CD4-positive, CD25-positive, alpha-beta regulatory T cell (primary cell): ENCODE data around the gene SLC25A22. TPM values are rescaled to one million over a fixed set of nuclear protein-coding genes. Genes with fewer than 3 reads are reported as not detected.

Source experiments
- ATAC-seq, 2 donors: fragments of 150-1000 bp; cut with Tn5 transposase; one replicate each; pipeline ENCODE4 v1.10.0; 2021; ENCODE audit warnings: low read depth in 2 of 2, moderate number of reproducible peaks in 2 of 2, moderate library complexity in 1 of 2
- DNase-seq, 3 donors: peaks; one replicate each; pipeline versions ENCODE4 v3.0.0 to v3.0.0-alpha.2; 2012 to 2022; ENCODE audit warnings: mixed read lengths in 1 of 3
- H3K27ac ChIP-seq: one replicate; pipeline ENCODE4 v1.7.0; 2013; ENCODE audit warnings: mild to moderate bottlenecking, low read length; ENCODE audit not compliant: insufficient read depth, poor library complexity, severe bottlenecking
- H3K27me3 ChIP-seq: one replicate; pipeline ENCODE4 v1.7.0; 2013; ENCODE audit warnings: low read length; ENCODE audit not compliant: control insufficient read depth, insufficient read depth
- H3K36me3 ChIP-seq: one replicate; pipeline ENCODE4 v1.7.0; 2013; ENCODE audit warnings: mild to moderate bottlenecking, low read length, moderate library complexity; ENCODE audit not compliant: control insufficient read depth, insufficient read depth
- H3K4me1 ChIP-seq: 2 replicates; pipeline ENCODE4 v1.7.0; 2013; ENCODE audit warnings: mild to moderate bottlenecking, low read length; ENCODE audit not compliant: insufficient read depth, control insufficient read depth, poor library complexity, severe bottlenecking
- H3K4me3 ChIP-seq: one replicate; pipeline ENCODE4 v1.7.0; 2013; ENCODE audit warnings: low read depth, mild to moderate bottlenecking, low read length, moderate library complexity
- H3K9me3 ChIP-seq, 2 experiments: 1 replicate in 1 of 2; 2 replicates in 1 of 2; pipeline ENCODE4 v1.7.0; 2013; ENCODE audit warnings: low read length in 2 of 2, mild to moderate bottlenecking in 1 of 2, moderate library complexity in 1 of 2; ENCODE audit not compliant: control insufficient read depth in 2 of 2
- H3K27ac Mint-ChIP-seq, 3 donors: one replicate each; pipeline ENCODE4 v1.8.0; 2020 to 2022; ENCODE audit warnings: mild to moderate bottlenecking in 3 of 3, mixed read lengths in 3 of 3, moderate library complexity in 2 of 3
- H3K27me3 Mint-ChIP-seq: one replicate; pipeline ENCODE4 v1.8.0; 2022; ENCODE audit warnings: mild to moderate bottlenecking, mixed read lengths
- H3K36me3 Mint-ChIP-seq: one replicate; pipeline ENCODE4 v1.8.0; 2020; ENCODE audit warnings: mixed read lengths
- H3K4me1 Mint-ChIP-seq, 4 donors: one replicate each; pipeline ENCODE4 v1.8.0; 2020 to 2022; ENCODE audit warnings: mixed read lengths in 4 of 4, mild to moderate bottlenecking in 1 of 4
- H3K4me3 Mint-ChIP-seq, 4 donors: one replicate each; pipeline ENCODE4 v1.8.0; 2020 to 2022; ENCODE audit warnings: mild to moderate bottlenecking in 4 of 4, mixed read lengths in 4 of 4, moderate library complexity in 3 of 4
- H3K9me3 Mint-ChIP-seq, 7 donors: one replicate each; pipeline ENCODE4 v1.8.0; 2020 to 2022; ENCODE audit warnings: mixed read lengths in 7 of 7, mild to moderate bottlenecking in 3 of 7, moderate library complexity in 2 of 7
- polyA plus RNA-seq, 4 donors: library from polyadenylated mRNA; unstranded; fragments of 300-500 nt; fragmentation: Illumina TruSeq; gene quantifications; one replicate each; pipeline ENCODE4 v1.2.3, GENCODE V29; 2021
- total RNA-seq: library from RNA; stranded (reverse); gene quantifications from one replicate; pipeline ENCODE4 v1.2.3, GENCODE V29; 2022

The SLC25A22 gene
- total and polyA plus RNA-seq, 5 donors from 2014 or later, result 5.3 to 20.3 (median 6.6) TPM

- peak overlapping the region; percentile 76 for H3K4me3 ChIP-seq
- DNase-seq (peak in 2 of 3 donors; percentile 29 to 51), ATAC-seq (no peak)
- Mint-ChIP-seq H3K27ac (peak overlapping the region; percentile 93 to 99 (median 97)), H3K36me3 (peaks cover 5% of the 10 kb centered on the region), H3K4me3 (peak overlapping the region; percentile 94 to 98 (median 96)), H3K4me1 (peaks cover 6 to 57% (median 17%) of the 10 kb centered on the region in 4 donors), H3K27me3 (peaks cover 4% of the 10 kb centered on the region), H3K9me3 (no peaks in the 10 kb centered on the region)
- H3K27me3 ChIP-seq, result no peaks in the 10 kb centered on the region
- no peaks in the 10 kb centered on the region for H3K9me3 ChIP-seq
- H3K4me1 ChIP-seq, result peaks cover 50% of the 10 kb centered on the region
- peaks cover 22% of the 10 kb centered on the region for H3K36me3 ChIP-seq
- H3K27ac ChIP-seq, result peak overlapping the region; percentile 95
These were observed 10.6 kb upstream of the SLC25A22 start for GRCh38 chr11:808427-809286.

GRCh38 chr11:804599-804964, 6.5 kb upstream of the SLC25A22 start:
- Mint-ChIP-seq H3K36me3 (no peaks in the 10 kb centered on the region), H3K27me3 (peaks cover 2% of the 10 kb centered on the region), H3K9me3 (no peaks in the 10 kb centered on the region), H3K4me3 (peak overlapping the region; percentile 83 to 86 (median 86)), H3K27ac (peak overlapping the region; percentile 9 to 72 (median 59)), H3K4me1 (peaks cover 0 to 30% (median 9%) of the 10 kb centered on the region in 4 donors)
- H3K36me3 ChIP-seq, result no peaks in the 10 kb centered on the region
- H3K27ac ChIP-seq, result peak overlapping the region; percentile 80
- no peak for ATAC-seq
- H3K4me3 ChIP-seq, result peak overlapping the region; percentile 71
- H3K27me3 ChIP-seq, result no peaks in the 10 kb centered on the region
- no peak for DNase-seq
- peaks cover 35% of the 10 kb centered on the region for H3K4me1 ChIP-seq
- H3K9me3 ChIP-seq, result no peaks in the 10 kb centered on the region

- H3K9me3 ChIP-seq, result no peaks in the 10 kb centered on the region
- ATAC-seq (no peak), DNase-seq (no peak)
- peak overlapping the region; percentile 80 for H3K27ac ChIP-seq
- H3K9me3 Mint-ChIP-seq, result no peaks in the 10 kb centered on the region
- no peaks in the 10 kb centered on the region for H3K36me3 Mint-ChIP-seq
- H3K27ac Mint-ChIP-seq, result peak overlapping the region; percentile 51 to 72 (median 69)
- no peaks in the 10 kb centered on the region for H3K27me3 ChIP-seq
- H3K4me3 ChIP-seq, result peak overlapping the region; percentile 71
- peaks cover 34% of the 10 kb centered on the region for H3K4me1 ChIP-seq
- H3K27me3 Mint-ChIP-seq, result no peaks in the 10 kb centered on the region
- H3K4me3 Mint-ChIP-seq, result peak overlapping the region; percentile 83 to 86 (median 86)
- no peaks in the 10 kb centered on the region for H3K36me3 ChIP-seq
- peaks cover 0 to 26% (median 7%) of the 10 kb centered on the region in 4 donors for H3K4me1 Mint-ChIP-seq
These were observed 5.9 kb upstream of the SLC25A22 start for GRCh38 chr11:803770-804598.

GRCh38 chr11:803467-803742, 5.3 kb upstream of the SLC25A22 start:
- H3K27ac Mint-ChIP-seq, result no peak overlapping the region
- no peaks in the 10 kb centered on the region for H3K27me3 Mint-ChIP-seq
- no peaks in the 10 kb centered on the region for H3K9me3 ChIP-seq
- peaks cover 34% of the 10 kb centered on the region for H3K4me1 ChIP-seq
- H3K4me3 ChIP-seq, result no peak overlapping the region
- H3K36me3 ChIP-seq, result no peaks in the 10 kb centered on the region
- no peaks in the 10 kb centered on the region for H3K9me3 Mint-ChIP-seq
- DNase-seq, result no peak
- H3K27me3 ChIP-seq, result no peaks in the 10 kb centered on the region
- no peak overlapping the region for H3K27ac ChIP-seq
- peak overlapping the region in 2 of 4 donors; percentile 61 to 83 for H3K4me3 Mint-ChIP-seq
- no peaks in the 10 kb centered on the region for H3K36me3 Mint-ChIP-seq
- no peak for ATAC-seq
- peaks cover 0 to 20% (median 4%) of the 10 kb centered on the region in 4 donors for H3K4me1 Mint-ChIP-seq

GRCh38 chr11:802693-803466, 4.8 kb upstream of the SLC25A22 start:
- H3K27me3 ChIP-seq, result no peaks in the 10 kb centered on the region
- DNase-seq, result no peak
- no peak overlapping the region for H3K4me3 ChIP-seq
- no peaks in the 10 kb centered on the region for H3K36me3 ChIP-seq
- H3K27ac ChIP-seq, result no peak overlapping the region
- H3K27ac Mint-ChIP-seq, result peak overlapping the region in 1 of 3 donors; percentile 20
- peaks cover 34% of the 10 kb centered on the region for H3K4me1 ChIP-seq
- H3K4me3 Mint-ChIP-seq, result peak overlapping the region in 2 of 4 donors; percentile 26 to 61
- H3K9me3 Mint-ChIP-seq, result no peaks in the 10 kb centered on the region
- H3K9me3 ChIP-seq, result no peaks in the 10 kb centered on the region
- H3K27me3 Mint-ChIP-seq, result no peaks in the 10 kb centered on the region
- no peaks in the 10 kb centered on the region for H3K36me3 Mint-ChIP-seq
- ATAC-seq, result no peak
- H3K4me1 Mint-ChIP-seq, result peaks cover 0 to 17% (median 3%) of the 10 kb centered on the region in 4 donors

GRCh38 chr11:802018-802617, 4.0 kb upstream of the SLC25A22 start:
- Histone ChIP-seq H3K27me3 (no peaks in the 10 kb centered on the region), H3K4me3 (no peak overlapping the region), H3K36me3 (no peaks in the 10 kb centered on the region), H3K4me1 (peaks cover 41% of the 10 kb centered on the region), H3K9me3 (no peaks in the 10 kb centered on the region), H3K27ac (no peak overlapping the region)
- Mint-ChIP-seq H3K27ac (no peak overlapping the region), H3K4me1 (peaks cover 0 to 18% (median 2%) of the 10 kb centered on the region in 4 donors), H3K36me3 (no peaks in the 10 kb centered on the region), H3K27me3 (no peaks in the 10 kb centered on the region), H3K4me3 (no peak overlapping the region), H3K9me3 (no peaks in the 10 kb centered on the region)
- ATAC-seq (no peak), DNase-seq (no peak)

GRCh38 chr11:801097-801780, 3.2 kb upstream of the SLC25A22 start:
- ATAC-seq, result no peak
- H3K9me3 Mint-ChIP-seq, result no peaks in the 10 kb centered on the region

More at GRCh38 chr11:801097-801780, 3.2 kb upstream of the SLC25A22 start:
- H3K27ac Mint-ChIP-seq, result no peak overlapping the region
- no peaks in the 10 kb centered on the region for H3K27me3 Mint-ChIP-seq
- H3K27me3 ChIP-seq, result no peaks in the 10 kb centered on the region
- H3K9me3 ChIP-seq, result no peaks in the 10 kb centered on the region
- peaks cover 50% of the 10 kb centered on the region for H3K4me1 ChIP-seq
- DNase-seq, result no peak
- peaks cover 0 to 26% (median 3%) of the 10 kb centered on the region in 4 donors for H3K4me1 Mint-ChIP-seq
- H3K36me3 Mint-ChIP-seq, result no peaks in the 10 kb centered on the region
- H3K4me3 Mint-ChIP-seq, result no peak overlapping the region
- no peak overlapping the region for H3K27ac ChIP-seq
- no peak overlapping the region for H3K4me3 ChIP-seq
- no peaks in the 10 kb centered on the region for H3K36me3 ChIP-seq
